NCI-H774 (cell line): ENCODE results near the gene CREB3L1.
A peak's percentile ranks its signal among the peaks of the same experiment; 100 is the strongest.

Experiments used
- DNase-seq: peaks from one replicate; lab custom pipeline; 2025; lab: John Stamatoyannopoulos, UW

Gene CREB3L1

GRCh38 chr11:46345131-46345597 is 67.7 kb downstream of the CREB3L1 start:
- DNase-seq = no peak

- DNase-seq = no peak
These were observed 68.5 kb downstream of the CREB3L1 start for GRCh38 chr11:46345881-46346484.

- DNase-seq = peak; percentile 84
These were observed 69.6 kb downstream of the CREB3L1 start, which contains the start of gene DGKZ for GRCh38 chr11:46346886-46347636. TSS of gene DGKZ (plus strand) at chr11:46347463. CDS start at chr11:46347660, 197 bp downstream.

- no peak for DNase-seq
These were observed 70.3 kb downstream of the CREB3L1 start for GRCh38 chr11:46347637-46348311.

GRCh38 chr11:46348566-46349401 is 71.3 kb downstream of the CREB3L1 start:
- DNase-seq = no peak

- DNase-seq = no peak
These were observed 73.2 kb downstream of the CREB3L1 start for GRCh38 chr11:46350695-46351094.

GRCh38 chr11:46351148-46351547 is 73.7 kb downstream of the CREB3L1 start:
- no peak for DNase-seq

GRCh38 chr11:46351606-46352005 is 74.1 kb downstream of the CREB3L1 start:
- DNase-seq = no peak

- no peak for DNase-seq
These were observed 74.8 kb downstream of the CREB3L1 start for GRCh38 chr11:46352063-46352841.

- no peak for DNase-seq
These were observed 76.2 kb downstream of the CREB3L1 start for GRCh38 chr11:46353698-46354097.

- no peak for DNase-seq
These were observed 79.5 kb downstream of the CREB3L1 start for GRCh38 chr11:46356924-46357482.

- no peak for DNase-seq
These were observed 80.0 kb downstream of the CREB3L1 start for GRCh38 chr11:46357483-46357936.

- DNase-seq = no peak
These were observed 82.5 kb downstream of the CREB3L1 start for GRCh38 chr11:46359953-46360352.

GRCh38 chr11:46360878-46361277 is 83.4 kb downstream of the CREB3L1 start:
- DNase-seq = no peak

- DNase-seq = no peak
These were observed 84.1 kb downstream of the CREB3L1 start for GRCh38 chr11:46361283-46362155.

- no peak for DNase-seq
These were observed 84.9 kb downstream of the CREB3L1 start for GRCh38 chr11:46362156-46363030.

GRCh38 chr11:46363031-46363407 is 85.6 kb downstream of the CREB3L1 start:
- no peak for DNase-seq

- DNase-seq = no peak
These were observed 86.1 kb downstream of the CREB3L1 start for GRCh38 chr11:46363455-46364005.
